GM12878 (cell line): Measurements from ENCODE around the gene CCDC12. TPM values are rescaled to one million over a fixed set of nuclear protein-coding genes. Genes with fewer than 3 reads are reported as not detected.
"Not testable (repeated sequence)": the region's sequence is repeated elsewhere in the genome, so short reads cannot be mapped to it uniquely, and the experiment has no call there.

Experiments
- ATAC-seq: fragments of 200-7000 bp; cut with Tn5 transposase; 3 replicates; pipeline ENCODE4 v1.9.1; 2020; ENCODE audit warnings: mild to moderate bottlenecking, moderate library complexity
- BruUV-seq: library from RNA; stranded (reverse); fragments of 400-500 nt; replicated peaks from 2 replicates; lab custom pipeline; 2021; lab: Mats Ljungman, UMichigan
- CTCF ChIA-PET: fragments of 300-600 bp; sonication (Branson Sonifier 250); formaldehyde crosslinking; extraction: SDS; loops from one replicate; lab custom pipeline; 2021; ENCODE audit warnings: inconsistent platforms; lab: Yijun Ruan, JAX
- POLR2A ChIA-PET: fragments of 350-600 bp; formaldehyde crosslinking; extraction: SDS; loops from one replicate; lab custom pipeline; 2021; ENCODE audit warnings: inconsistent platforms; lab: Charles Lee
- RAD21 ChIA-PET: fragments of 300-600 bp; sonication (Branson Sonifier 250); formaldehyde crosslinking; loops from one replicate; lab custom pipeline; 2023; ENCODE audit warnings: antibody characterized with exemption; ENCODE audit not compliant: unreplicated experiment; lab: Charles Lee
- SMC1A ChIA-PET: fragments of 300-600 bp; sonication (Branson Sonifier 250); formaldehyde crosslinking; loops from one replicate; lab custom pipeline; 2023; ENCODE audit not compliant: unreplicated experiment, uncharacterized antibody; lab: Charles Lee
- DNase-seq: peaks from one replicate; pipeline ENCODE4 v3.0.0-alpha.2; 2011; ENCODE audit warnings: low read depth, low spot score
- FAIRE-seq: peaks from 3 replicates; lab custom pipeline; 2011; peaks lifted over from hg19 to GRCh38; lab: Jason Lieb, UNC
- H2AFZ ChIP-seq: 2 replicates; pipeline ENCODE4 v1.6.0; 2011; ENCODE audit warnings: low read depth, low read length, control low read depth; ENCODE audit not compliant: control insufficient read depth
- H3K27ac ChIP-seq: 2 replicates; pipeline ENCODE4 v1.5.1; 2011; ENCODE audit warnings: control low read depth; ENCODE audit not compliant: control insufficient read depth, insufficient read depth
- H3K27me3 ChIP-seq, 2 experiments: replicated peaks in 1 of 2; 2 replicates each; pipeline versions ENCODE4 v1.6.0 to v1.6.1; 2011; ENCODE audit warnings: low read length in 1 of 2; ENCODE audit not compliant: control insufficient read depth in 2 of 2, insufficient read depth in 2 of 2
- H3K36me3 ChIP-seq, 2 experiments: 2 replicates each; pipeline ENCODE4 v1.5.1; 2011; ENCODE audit warnings: low read length in 1 of 2; ENCODE audit not compliant: control insufficient read depth in 2 of 2, insufficient read depth in 2 of 2
- H3K4me1 ChIP-seq: 2 replicates; pipeline ENCODE4 v1.6.1; 2011; ENCODE audit warnings: mild to moderate bottlenecking, low read length, moderate library complexity, mixed read lengths; ENCODE audit not compliant: control insufficient read depth, insufficient read depth
- H3K4me2 ChIP-seq: 2 replicates; pipeline ENCODE4 v1.6.0; 2011; ENCODE audit warnings: control low read depth; ENCODE audit not compliant: control insufficient read depth, insufficient read depth
- H3K4me3 ChIP-seq: fragments of 200-600 bp; sonication (generic); 2 replicates; pipeline ENCODE4 v1.5.1; 2016
- H3K79me2 ChIP-seq: 2 replicates; pipeline ENCODE4 v1.6.0; 2011; ENCODE audit warnings: low read length; ENCODE audit not compliant: control insufficient read depth, insufficient read depth
- H3K9ac ChIP-seq: 2 replicates; pipeline ENCODE4 v1.8.0; 2011; ENCODE audit warnings: low read length, control low read depth, mixed read lengths; ENCODE audit not compliant: control insufficient read depth, insufficient read depth
- H3K9me3 ChIP-seq: replicated peaks from 3 replicates; pipeline ENCODE4 v1.5.1; 2011; ENCODE audit warnings: mild to moderate bottlenecking, low read length; ENCODE audit not compliant: control insufficient read depth, insufficient read depth
- H4K20me1 ChIP-seq: 2 replicates; pipeline ENCODE4 v1.6.0; 2011; ENCODE audit not compliant: control insufficient read depth, insufficient read depth
- ASH2L ChIP-seq: fragments of 300-600, 200-600 bp; sonication (generic); IDR thresholded peaks from 2 replicates; pipeline ENCODE4 v1.6.1; 2017; ENCODE audit warnings: low read depth, mild to moderate bottlenecking, borderline replicate concordance
- ATF2 ChIP-seq: IDR thresholded peaks from 2 replicates; pipeline ENCODE4 v1.6.1; 2012; ENCODE audit warnings: low read length, inconsistent platforms
- POLR2A ChIP-seq: IDR thresholded peaks from 2 replicates; pipeline ENCODE4 v1.6.1; 2011; ENCODE audit warnings: low read depth, mild to moderate bottlenecking, low read length
- POLR2AphosphoS5 ChIP-seq: IDR thresholded peaks from 2 replicates; pipeline ENCODE4 v1.6.1; 2011; ENCODE audit warnings: mild to moderate bottlenecking, low read length, inconsistent platforms
- SIN3A ChIP-seq: IDR thresholded peaks from 2 replicates; pipeline ENCODE4 v1.6.1; 2012; ENCODE audit warnings: low read depth, low read length, improper control_type of control experiment
- SRF ChIP-seq, 2 experiments: IDR thresholded peaks; 2 replicates each; pipeline ENCODE4 v1.6.1; 2011; ENCODE audit warnings: low read depth in 2 of 2, low read length in 2 of 2, mild to moderate bottlenecking in 1 of 2, moderate library complexity in 1 of 2
- WGBS: methylation state at CpG from one replicate; pipeline ENCODE4 v1.1.6; 2016; ENCODE audit warnings: low lambda C conversion rate; ENCODE audit not compliant: insufficient replicate concordance, insufficient coverage; ENCODE audit errors: missing lambda C conversion rate; 5-methylcytosine and 5-hydroxymethylcytosine counted together
- in situ Hi-C: fragments of 300-500 bp; cut with MboI; formaldehyde crosslinking; loops from 9 replicates; pipeline ENCODE4 v1.14.3; 2018; ENCODE audit warnings: mixed read lengths
- intact Hi-C: fragments of 100-400 bp; cut with micrococcal nuclease; formaldehyde crosslinking; loops from one replicate; pipeline ENCODE4 v1.14.2; 2022; ENCODE audit not compliant: unreplicated experiment
- polyA plus RNA-seq, 11 experiments: library from polyadenylated mRNA; depleted of rRNA in 4 of 11; unstranded in 6 of 11; stranded (reverse) in 5 of 11; fragments of >200 nt; fragmentation: Nextera tagmentation in 4 of 11; fragmentation: Illumina TruSeq in 1 of 11; extraction: Ambion mirVana in 4 of 11; extraction: Trizol in 1 of 11; gene quantifications; 1 replicate in 1 of 11; 2 replicates in 10 of 11; pipeline versions ENCODE4 v1.2.1 to v1.2.3, GENCODE V29; 2011 to 2016; ENCODE audit warnings: inconsistent platforms in 2 of 11, missing spikeins in 2 of 11, low read depth in 1 of 11
- total RNA-seq, 4 experiments: library from RNA; depleted of rRNA in 3 of 4; stranded (reverse); fragments of >200 nt in 3 of 4; fragmentation: Illumina TruSeq in 1 of 4; extraction: Trizol in 1 of 4; gene quantifications; 2 replicates each; pipeline versions ENCODE4 v1.2.1 to v1.2.3, GENCODE V29; 2013 to 2021
- TF ChIP-seq, protein P1 (sequence below): IDR thresholded peaks from 2 replicates; pipeline ENCODE4 v1.6.1; 2012; ENCODE audit warnings: low read depth, low read length, improper control_type of control experiment
- TF ChIP-seq, protein P2 (sequence below): IDR thresholded peaks from 2 replicates; pipeline ENCODE4 v1.6.1; 2012; ENCODE audit warnings: improper control_type of control experiment, low read depth, low read length; ENCODE audit not compliant: insufficient replicate concordance
- TF ChIP-seq, protein P3 (sequence below): fragments of 450-650 bp; IDR thresholded peaks from 2 replicates; pipeline ENCODE4 v1.6.1; 2014; ENCODE audit warnings: mild to moderate bottlenecking

CCDC12 gene
- total and polyA plus RNA-seq, 10 of the 15 experiments (the other 5 are each of a cell fraction or from before 2014, with no cell fraction given) = 9.2 to 91.4 (median 61.3) TPM

GRCh38 chr3:46912986-46913385 is 63.6 kb downstream of the CCDC12 start (continued):
- TF ChIP-seq, protein P1, sequence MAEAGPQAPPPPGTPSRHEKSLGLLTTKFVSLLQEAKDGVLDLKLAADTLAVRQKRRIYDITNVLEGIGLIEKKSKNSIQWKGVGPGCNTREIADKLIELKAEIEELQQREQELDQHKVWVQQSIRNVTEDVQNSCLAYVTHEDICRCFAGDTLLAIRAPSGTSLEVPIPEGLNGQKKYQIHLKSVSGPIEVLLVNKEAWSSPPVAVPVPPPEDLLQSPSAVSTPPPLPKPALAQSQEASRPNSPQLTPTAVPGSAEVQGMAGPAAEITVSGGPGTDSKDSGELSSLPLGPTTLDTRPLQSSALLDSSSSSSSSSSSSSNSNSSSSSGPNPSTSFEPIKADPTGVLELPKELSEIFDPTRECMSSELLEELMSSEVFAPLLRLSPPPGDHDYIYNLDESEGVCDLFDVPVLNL = no peak
- TF ChIP-seq POLR2AphosphoS5 (no peak), SRF (IDR thresholded peaks at IDR 0.05; ENCODE audit: low read depth in 2 of 2, low read length in 2 of 2) (no peak), ATF2 (0 out of 2 replicates have a peak, but pooled peaks have one; percentile 26), ASH2L (no peak), SIN3A (no peak), POLR2A (no peak)
- TF ChIP-seq, protein P2, sequence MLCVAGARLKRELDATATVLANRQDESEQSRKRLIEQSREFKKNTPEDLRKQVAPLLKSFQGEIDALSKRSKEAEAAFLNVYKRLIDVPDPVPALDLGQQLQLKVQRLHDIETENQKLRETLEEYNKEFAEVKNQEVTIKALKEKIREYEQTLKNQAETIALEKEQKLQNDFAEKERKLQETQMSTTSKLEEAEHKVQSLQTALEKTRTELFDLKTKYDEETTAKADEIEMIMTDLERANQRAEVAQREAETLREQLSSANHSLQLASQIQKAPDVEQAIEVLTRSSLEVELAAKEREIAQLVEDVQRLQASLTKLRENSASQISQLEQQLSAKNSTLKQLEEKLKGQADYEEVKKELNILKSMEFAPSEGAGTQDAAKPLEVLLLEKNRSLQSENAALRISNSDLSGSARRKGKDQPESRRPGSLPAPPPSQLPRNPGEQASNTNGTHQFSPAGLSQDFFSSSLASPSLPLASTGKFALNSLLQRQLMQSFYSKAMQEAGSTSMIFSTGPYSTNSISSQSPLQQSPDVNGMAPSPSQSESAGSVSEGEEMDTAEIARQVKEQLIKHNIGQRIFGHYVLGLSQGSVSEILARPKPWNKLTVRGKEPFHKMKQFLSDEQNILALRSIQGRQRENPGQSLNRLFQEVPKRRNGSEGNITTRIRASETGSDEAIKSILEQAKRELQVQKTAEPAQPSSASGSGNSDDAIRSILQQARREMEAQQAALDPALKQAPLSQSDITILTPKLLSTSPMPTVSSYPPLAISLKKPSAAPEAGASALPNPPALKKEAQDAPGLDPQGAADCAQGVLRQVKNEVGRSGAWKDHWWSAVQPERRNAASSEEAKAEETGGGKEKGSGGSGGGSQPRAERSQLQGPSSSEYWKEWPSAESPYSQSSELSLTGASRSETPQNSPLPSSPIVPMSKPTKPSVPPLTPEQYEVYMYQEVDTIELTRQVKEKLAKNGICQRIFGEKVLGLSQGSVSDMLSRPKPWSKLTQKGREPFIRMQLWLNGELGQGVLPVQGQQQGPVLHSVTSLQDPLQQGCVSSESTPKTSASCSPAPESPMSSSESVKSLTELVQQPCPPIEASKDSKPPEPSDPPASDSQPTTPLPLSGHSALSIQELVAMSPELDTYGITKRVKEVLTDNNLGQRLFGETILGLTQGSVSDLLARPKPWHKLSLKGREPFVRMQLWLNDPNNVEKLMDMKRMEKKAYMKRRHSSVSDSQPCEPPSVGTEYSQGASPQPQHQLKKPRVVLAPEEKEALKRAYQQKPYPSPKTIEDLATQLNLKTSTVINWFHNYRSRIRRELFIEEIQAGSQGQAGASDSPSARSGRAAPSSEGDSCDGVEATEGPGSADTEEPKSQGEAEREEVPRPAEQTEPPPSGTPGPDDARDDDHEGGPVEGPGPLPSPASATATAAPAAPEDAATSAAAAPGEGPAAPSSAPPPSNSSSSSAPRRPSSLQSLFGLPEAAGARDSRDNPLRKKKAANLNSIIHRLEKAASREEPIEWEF = no peak
- TF ChIP-seq, protein P3, sequence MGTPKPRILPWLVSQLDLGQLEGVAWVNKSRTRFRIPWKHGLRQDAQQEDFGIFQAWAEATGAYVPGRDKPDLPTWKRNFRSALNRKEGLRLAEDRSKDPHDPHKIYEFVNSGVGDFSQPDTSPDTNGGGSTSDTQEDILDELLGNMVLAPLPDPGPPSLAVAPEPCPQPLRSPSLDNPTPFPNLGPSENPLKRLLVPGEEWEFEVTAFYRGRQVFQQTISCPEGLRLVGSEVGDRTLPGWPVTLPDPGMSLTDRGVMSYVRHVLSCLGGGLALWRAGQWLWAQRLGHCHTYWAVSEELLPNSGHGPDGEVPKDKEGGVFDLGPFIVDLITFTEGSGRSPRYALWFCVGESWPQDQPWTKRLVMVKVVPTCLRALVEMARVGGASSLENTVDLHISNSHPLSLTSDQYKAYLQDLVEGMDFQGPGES = no peak

GRCh38 chr3:46910914-46911313 is 65.6 kb downstream of the CCDC12 start:
- DNase-seq, H3K27me3 ChIP-seq, FAIRE-seq, H3K4me2 ChIP-seq, H3K36me3 ChIP-seq, SMC1A ChIA-PET, H3K27ac ChIP-seq, ATAC-seq, H3K4me1 ChIP-seq, H3K4me3 ChIP-seq, in situ Hi-C loops, intact Hi-C loops, H3K79me2 ChIP-seq, H2AFZ ChIP-seq, H4K20me1 ChIP-seq, BruUV-seq, H3K9me3 ChIP-seq, H3K9ac ChIP-seq: not testable (repeated sequence)
- ChIA-PET RAD21 (interaction anchor here (1.1 kb wide), 2 partner anchors 43 to 413 kb away, joined by 3 read pairs; no protein-coding TSS in a partner anchor), CTCF (interaction anchor here (3.9 kb wide), 1 partner anchor 13 kb away, joined by 15 read pairs; no protein-coding TSS in a partner anchor), POLR2A (interaction anchor here (1.1 kb wide), 1 partner anchor 15 kb away, joined by 3 read pairs; no protein-coding TSS in a partner anchor)
- WGBS = 91% methylated on average over 10 of the region's 10 CpGs
